OCI-LY1 (cell line): ENCODE measurements around the gene CTF1.
"Not testable (repeated sequence)": the region's sequence is repeated elsewhere in the genome, so short reads cannot be mapped to it uniquely, and the experiment has no call there.

Experiments used
- H2AFZ ChIP-seq: fragments of 200-600 bp; sonication (generic), shearing (Covaris generic); 2 replicates; pipeline ENCODE4 v1.6.0; 2014; ENCODE audit warnings: antibody characterized with exemption, mild to moderate bottlenecking, low read length
- H3F3A ChIP-seq: fragments of 200-600 bp; sonication (generic), shearing (Covaris generic); 2 replicates; pipeline ENCODE4 v1.6.0; 2014; ENCODE audit warnings: mild to moderate bottlenecking, antibody characterized with exemption, low read length, moderate library complexity; ENCODE audit not compliant: insufficient read depth
- H3K27ac ChIP-seq: fragments of 200-600 bp; sonication (generic); 2 replicates; pipeline ENCODE4 v1.5.1; 2014; ENCODE audit warnings: low read length, mixed run types, mild to moderate bottlenecking, low read depth; ENCODE audit not compliant: poor library complexity, severe bottlenecking
- H3K27me3 ChIP-seq: fragments of 200-600 bp; sonication (generic); 2 replicates; pipeline ENCODE4 v1.6.0; 2014; ENCODE audit warnings: antibody characterized with exemption, mild to moderate bottlenecking, low read length, moderate library complexity; ENCODE audit not compliant: insufficient read depth
- H3K36me3 ChIP-seq: fragments of 200-600 bp; sonication (generic); 2 replicates; pipeline ENCODE4 v1.6.1; 2014; ENCODE audit warnings: mild to moderate bottlenecking, antibody characterized with exemption, low read length, moderate library complexity, mixed read lengths; ENCODE audit not compliant: insufficient read depth
- H3K4me1 ChIP-seq: fragments of 200-600 bp; sonication (generic); 2 replicates; pipeline ENCODE4 v1.5.1; 2014; ENCODE audit warnings: mild to moderate bottlenecking, low read length, moderate library complexity; ENCODE audit not compliant: insufficient read depth, severe bottlenecking
- H3K4me2 ChIP-seq: fragments of 200-600 bp; sonication (generic), shearing (Covaris generic); 2 replicates; pipeline ENCODE4 v1.6.1; 2014; ENCODE audit warnings: low read length
- H3K4me3 ChIP-seq: fragments of 200-600 bp; sonication (generic); 2 replicates; pipeline ENCODE4 v1.5.1; 2014; ENCODE audit warnings: low read length, low read depth, mild to moderate bottlenecking, mixed read lengths; ENCODE audit not compliant: poor library complexity, severe bottlenecking
- H3K79me2 ChIP-seq: fragments of 200-600 bp; shearing (Covaris generic); 2 replicates; pipeline ENCODE4 v1.6.1; 2016; ENCODE audit warnings: mixed run types, low read length, mixed read lengths; ENCODE audit not compliant: insufficient read depth
- H3K9ac ChIP-seq: fragments of 200-600 bp; sonication (generic), shearing (Covaris generic); 2 replicates; pipeline ENCODE4 v1.6.1; 2014; ENCODE audit warnings: mild to moderate bottlenecking, low read length, mixed read lengths
- H3K9me2 ChIP-seq: fragments of 200-600 bp; sonication (generic), shearing (Covaris generic); 2 replicates; pipeline ENCODE4 v1.6.1; 2014; ENCODE audit warnings: low read depth, mild to moderate bottlenecking, low read length, mixed read lengths
- H3K9me3 ChIP-seq: fragments of 200-600 bp; shearing (Covaris generic); 2 replicates; pipeline ENCODE4 v1.6.1; 2014; ENCODE audit warnings: low read length, mixed read lengths
- H4K20me1 ChIP-seq: fragments of 200-600 bp; sonication (generic), shearing (Covaris generic); 2 replicates; pipeline ENCODE4 v1.6.0; 2016; ENCODE audit warnings: mild to moderate bottlenecking, low read length; ENCODE audit not compliant: insufficient read depth
- EZH2 ChIP-seq: fragments of 200-600 bp; sonication (generic), shearing (Covaris generic); IDR thresholded peaks from 2 replicates; pipeline ENCODE4 v1.8.0; 2017; ENCODE audit warnings: borderline replicate concordance, mixed run types, mild to moderate bottlenecking, antibody characterized with exemption, low read length, moderate library complexity, mixed read lengths
- TF ChIP-seq, protein P1 (sequence below): fragments of 200-600 bp; sonication (generic), shearing (Covaris generic); IDR thresholded peaks from 2 replicates; pipeline ENCODE4 v1.5.1; 2017; ENCODE audit warnings: mild to moderate bottlenecking, antibody characterized with exemption, low read length, moderate library complexity, mixed read lengths

CTF1 gene

DNA sequence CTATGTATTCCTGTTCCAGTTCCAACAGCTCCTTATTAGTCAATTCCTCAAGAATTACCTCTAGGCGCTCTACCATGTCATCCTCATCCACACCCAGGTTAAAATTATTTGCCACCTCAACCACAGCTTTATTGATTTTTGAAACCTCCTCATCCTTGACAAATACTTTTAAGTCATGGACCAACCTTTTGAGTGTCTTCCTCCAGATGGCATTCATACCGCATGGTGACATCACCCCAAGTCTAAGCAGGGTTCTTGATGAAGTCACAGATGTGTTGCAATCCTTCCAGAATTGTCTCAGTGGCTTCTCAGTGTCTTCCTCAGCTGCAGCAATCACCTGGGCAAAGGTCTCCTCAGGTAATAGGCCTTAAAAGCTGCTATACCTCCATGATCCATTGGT, 42.7 kb upstream of the CTF1 start:
- H3K4me3 ChIP-seq, result no peak overlapping the region
- TF ChIP-seq, protein P1, sequence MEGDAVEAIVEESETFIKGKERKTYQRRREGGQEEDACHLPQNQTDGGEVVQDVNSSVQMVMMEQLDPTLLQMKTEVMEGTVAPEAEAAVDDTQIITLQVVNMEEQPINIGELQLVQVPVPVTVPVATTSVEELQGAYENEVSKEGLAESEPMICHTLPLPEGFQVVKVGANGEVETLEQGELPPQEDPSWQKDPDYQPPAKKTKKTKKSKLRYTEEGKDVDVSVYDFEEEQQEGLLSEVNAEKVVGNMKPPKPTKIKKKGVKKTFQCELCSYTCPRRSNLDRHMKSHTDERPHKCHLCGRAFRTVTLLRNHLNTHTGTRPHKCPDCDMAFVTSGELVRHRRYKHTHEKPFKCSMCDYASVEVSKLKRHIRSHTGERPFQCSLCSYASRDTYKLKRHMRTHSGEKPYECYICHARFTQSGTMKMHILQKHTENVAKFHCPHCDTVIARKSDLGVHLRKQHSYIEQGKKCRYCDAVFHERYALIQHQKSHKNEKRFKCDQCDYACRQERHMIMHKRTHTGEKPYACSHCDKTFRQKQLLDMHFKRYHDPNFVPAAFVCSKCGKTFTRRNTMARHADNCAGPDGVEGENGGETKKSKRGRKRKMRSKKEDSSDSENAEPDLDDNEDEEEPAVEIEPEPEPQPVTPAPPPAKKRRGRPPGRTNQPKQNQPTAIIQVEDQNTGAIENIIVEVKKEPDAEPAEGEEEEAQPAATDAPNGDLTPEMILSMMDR, result no peak
- TF ChIP-seq EZH2, result no peak
- H3K9ac ChIP-seq, result no peak overlapping the region

DNA sequence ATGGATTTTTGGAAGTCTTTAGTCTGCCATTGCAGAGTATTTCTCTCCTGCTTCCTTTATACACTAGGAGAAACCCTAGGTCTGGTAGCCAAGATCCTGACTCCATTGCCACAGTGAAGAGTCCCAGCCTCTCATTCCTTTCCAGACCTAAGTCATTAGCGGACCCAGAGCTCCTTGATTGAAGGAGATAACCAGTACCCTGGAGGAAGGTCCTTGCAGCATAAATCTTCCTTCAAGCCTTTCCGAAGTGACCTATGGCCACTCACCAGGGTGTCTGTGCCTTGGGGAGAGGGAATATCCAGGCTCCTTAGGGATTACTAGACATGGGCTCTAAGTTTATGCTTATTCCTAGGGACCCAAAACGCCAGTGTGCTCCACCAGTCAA, 38.3 kb upstream of the CTF1 start:
- no peak for TF ChIP-seq EZH2
- TF ChIP-seq, protein P1, result no peak
- no peaks in the 10 kb centered on the region for H3K27me3 ChIP-seq

More for the DNA sequence above, 42.7 kb upstream of the CTF1 start:
- H3F3A ChIP-seq, result no peaks in the 10 kb centered on the region
- H3K27ac ChIP-seq, result no peak overlapping the region
- no peaks in the 10 kb centered on the region for H3K9me3 ChIP-seq
- no peaks in the 10 kb centered on the region for H3K79me2 ChIP-seq
- no peaks in the 10 kb centered on the region for H4K20me1 ChIP-seq
- H3K4me2 ChIP-seq, result no peak overlapping the region
- H3K27me3 ChIP-seq, result no peaks in the 10 kb centered on the region
- H3K4me1 ChIP-seq, result no peaks in the 10 kb centered on the region
- H2AFZ ChIP-seq, result no peak overlapping the region
- no peaks in the 10 kb centered on the region for H3K9me2 ChIP-seq
- no peaks in the 10 kb centered on the region; the same call in 1 of the 2 replicates for H3K36me3 ChIP-seq

DNA sequence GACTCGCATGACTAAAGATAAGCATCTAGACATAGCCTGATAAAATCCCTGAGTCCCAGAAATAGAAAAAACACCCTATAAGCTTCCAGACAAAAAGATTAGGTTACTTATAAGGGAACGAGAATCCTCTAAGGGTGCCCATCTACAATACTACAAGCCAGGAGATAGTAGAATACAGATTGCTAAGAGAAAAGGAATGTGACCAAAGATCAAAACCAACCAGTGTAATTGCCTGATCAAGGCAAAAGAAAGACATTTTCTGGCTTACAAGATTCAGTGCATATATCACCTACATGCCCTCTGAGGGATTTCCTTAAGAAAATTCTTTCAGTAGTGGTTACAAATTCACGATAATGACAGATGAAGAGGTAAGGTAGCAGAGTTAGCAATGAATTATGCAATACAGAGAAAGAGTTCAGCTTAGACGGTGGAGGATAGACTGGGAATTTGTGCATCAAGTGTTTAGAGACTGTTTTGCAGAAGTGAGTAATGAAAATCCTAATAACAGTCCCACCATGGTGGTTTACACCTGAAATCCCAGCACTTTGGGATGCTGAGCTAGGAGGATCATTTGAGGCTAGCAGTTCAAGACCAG, 37.5 kb upstream of the CTF1 start:
- Histone ChIP-seq H3K79me2 (no peaks in the 10 kb centered on the region), H3K27ac (no peak overlapping the region), H3K4me1 (no peaks in the 10 kb centered on the region), H3F3A (no peaks in the 10 kb centered on the region), H3K4me3 (no peak overlapping the region), H3K36me3 (no peaks in the 10 kb centered on the region; the same call in 1 of the 2 replicates), H2AFZ (no peak overlapping the region), H4K20me1 (no peaks in the 10 kb centered on the region), H3K9me3 (0 out of 2 replicates have a peak, but pooled peaks cover 7% of the 10 kb centered on the region), H3K9me2 (no peaks in the 10 kb centered on the region), H3K27me3 (no peaks in the 10 kb centered on the region), H3K9ac (no peak overlapping the region), H3K4me2 (no peak overlapping the region)
- TF ChIP-seq, protein P1, result no peak
- no peak for TF ChIP-seq EZH2

More for the DNA sequence above, 38.3 kb upstream of the CTF1 start:
- Histone ChIP-seq H3K4me1 (no peaks in the 10 kb centered on the region), H3K36me3 (no peaks in the 10 kb centered on the region; the same call in 1 of the 2 replicates), H3K9me3 (0 out of 2 replicates have a peak, but pooled peaks cover 1% of the 10 kb centered on the region), H3K9ac (no peak overlapping the region), H2AFZ (no peak overlapping the region), H3K4me2 (no peak overlapping the region), H4K20me1 (no peaks in the 10 kb centered on the region), H3K27ac (no peak overlapping the region), H3F3A (no peaks in the 10 kb centered on the region), H3K79me2 (no peaks in the 10 kb centered on the region), H3K4me3 (no peak overlapping the region), H3K9me2 (no peaks in the 10 kb centered on the region)

DNA sequence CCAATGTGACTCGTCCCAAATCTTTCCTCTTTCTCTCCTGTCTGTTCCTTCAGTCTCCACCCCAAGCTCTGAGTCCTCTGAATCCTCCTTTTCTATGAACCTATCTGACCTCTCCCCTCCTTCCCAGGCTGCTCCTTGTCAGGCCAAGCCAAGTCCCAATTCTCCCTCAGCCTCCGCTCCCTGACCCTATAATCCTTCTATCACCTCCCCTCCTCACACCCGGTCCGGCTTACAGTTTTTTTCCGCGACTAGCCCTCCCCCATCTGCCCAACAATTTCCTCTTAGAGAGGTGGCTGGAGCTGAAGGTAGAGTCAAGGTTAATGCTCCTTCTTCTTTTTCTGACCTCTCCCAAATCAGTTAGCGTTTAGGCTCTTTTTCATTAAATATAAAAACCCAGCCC, 35.7 kb upstream of the CTF1 start:
- H3K27me3 ChIP-seq, H3K4me1 ChIP-seq, H3K4me3 ChIP-seq, H3K36me3 ChIP-seq, H3K4me2 ChIP-seq, H3K9me3 ChIP-seq, H4K20me1 ChIP-seq, H3K27ac ChIP-seq, H3K9me2 ChIP-seq, H3K79me2 ChIP-seq, H3K9ac ChIP-seq, H2AFZ ChIP-seq, H3F3A ChIP-seq: not testable (repeated sequence)

DNA sequence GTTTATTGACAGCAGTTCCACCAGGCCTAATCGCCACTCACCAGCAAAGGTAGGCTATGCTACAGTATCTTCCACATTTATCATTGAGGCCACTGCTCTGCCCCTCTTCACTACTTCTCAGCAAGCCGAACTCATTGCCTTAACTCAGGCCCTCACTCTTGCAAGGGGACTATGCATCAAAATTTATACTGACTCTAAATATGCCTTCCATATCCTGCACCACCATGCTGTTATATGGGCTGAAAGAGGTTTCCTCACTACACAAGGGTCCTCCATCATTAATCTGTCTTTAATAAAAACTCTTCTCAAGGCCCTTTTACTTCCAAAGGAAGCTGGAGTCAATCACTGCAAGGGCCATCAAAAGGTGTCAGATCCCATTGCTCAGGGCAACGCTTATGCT, 33.2 kb upstream of the CTF1 start:
- not testable (repeated sequence) for H4K20me1 ChIP-seq, H3K79me2 ChIP-seq, H3K9me3 ChIP-seq, H3K36me3 ChIP-seq, H3K4me2 ChIP-seq, H3K27me3 ChIP-seq, H3K4me3 ChIP-seq, H3K27ac ChIP-seq, H3K9ac ChIP-seq, H3F3A ChIP-seq, H2AFZ ChIP-seq, H3K9me2 ChIP-seq
- H3K4me1 ChIP-seq, result peaks cover 12% of the 10 kb centered on the region
